K562 (cell line): Measurements from ENCODE around the gene MRAS. TPM values are rescaled to one million over a fixed set of nuclear protein-coding genes. Genes with fewer than 3 reads are reported as not detected.
A peak's percentile ranks its signal among the peaks of the same experiment; 100 is the strongest.

Source experiments
- CBFA2T2 ChIP-seq: fragments of 450-650 bp; conservative IDR thresholded peaks from 2 replicates; pipeline ENCODE4 v1.6.1; 2017; ENCODE audit warnings: mild to moderate bottlenecking
- CHD4 ChIP-seq: fragments of 200-600 bp; sonication (generic); IDR thresholded peaks from 3 replicates; pipeline ENCODE4 v1.6.1; 2012; ENCODE audit warnings: low read depth, mild to moderate bottlenecking, mixed read lengths, low read length, inconsistent platforms; ENCODE audit not compliant: insufficient read depth, insufficient replicate concordance, poor library complexity, severe bottlenecking
- DMBX1 ChIP-seq: fragments of 250-450 bp; sonication (Bioruptor Pico); IDR thresholded peaks from 2 replicates; pipeline ENCODE4 v1.8.0; 2022; ENCODE audit warnings: inconsistent platforms, mild to moderate bottlenecking, moderate library complexity, borderline replicate concordance
- FOXK1 ChIP-seq: sonication (generic); formaldehyde crosslinking; IDR thresholded peaks from 2 replicates; pipeline ENCODE4 v1.8.0; 2022; ENCODE audit warnings: missing genetic modification reagents, mild to moderate bottlenecking, borderline replicate concordance
- GABPB2 ChIP-seq: fragments of 250-450 bp; sonication (Bioruptor Pico); conservative IDR thresholded peaks from 2 replicates; pipeline ENCODE4 v1.5.1; 2021; ENCODE audit warnings: mild to moderate bottlenecking
- HDAC8 ChIP-seq: fragments of 450-650 bp; IDR thresholded peaks from 2 replicates; pipeline ENCODE4 v1.6.1; 2016; ENCODE audit warnings: mild to moderate bottlenecking, missing genetic modification characterization, moderate library complexity, missing compliant biosample characterization
- MLX ChIP-seq, 2 experiments: fragments of 450-650 bp in 1 of 2; sonication (generic) in 1 of 2; formaldehyde crosslinking; conservative IDR thresholded peaks; 2 replicates each; pipeline versions ENCODE4 v1.4.0 to v1.8.1; 2020 to 2022; ENCODE audit warnings: mild to moderate bottlenecking in 1 of 2, missing genetic modification reagents in 1 of 2
- NBN ChIP-seq: fragments of 450-650 bp; IDR thresholded peaks from 2 replicates; pipeline ENCODE4 v1.6.1; 2016; ENCODE audit warnings: low read depth, mild to moderate bottlenecking
- PTTG1 ChIP-seq: fragments of 450-650 bp; IDR thresholded peaks from 2 replicates; pipeline ENCODE4 v1.6.1; 2016; ENCODE audit warnings: low read depth, mild to moderate bottlenecking, missing genetic modification characterization, missing compliant biosample characterization
- RFX5 ChIP-seq: IDR thresholded peaks from 2 replicates; pipeline ENCODE4 v1.6.1; 2011; ENCODE audit warnings: low read depth, mild to moderate bottlenecking, improper control_type of control experiment, low read length
- SNIP1 ChIP-seq: fragments of 450-650 bp; IDR thresholded peaks from 2 replicates; pipeline ENCODE4 v1.7.1; 2017; ENCODE audit warnings: low read depth, mild to moderate bottlenecking
- TRIM25 ChIP-seq: fragments of 450-650 bp; IDR thresholded peaks from 2 replicates; pipeline ENCODE4 v1.7.0; 2016; ENCODE audit warnings: borderline replicate concordance
- ZNF780A ChIP-seq: fragments of 250-450 bp; sonication (Bioruptor Pico); IDR thresholded peaks from 2 replicates; pipeline ENCODE4 v1.5.0; 2021; ENCODE audit warnings: mild to moderate bottlenecking
- polyA plus RNA-seq, 8 experiments: library from polyadenylated mRNA; depleted of rRNA in 4 of 8; stranded (reverse) in 5 of 8; unstranded in 3 of 8; fragments of >200 nt; fragmentation: Nextera tagmentation in 2 of 8; fragmentation: Illumina TruSeq in 1 of 8; extraction: Ambion mirVana in 2 of 8; extraction: Trizol in 1 of 8; gene quantifications; 2 replicates each; pipeline versions ENCODE4 v1.2.1 to v1.2.3, GENCODE V29; 2011 to 2014; ENCODE audit warnings: inconsistent platforms in 1 of 8, missing spikeins in 1 of 8
- total RNA-seq, 7 experiments: library from RNA; depleted of rRNA in 6 of 7; stranded (reverse); fragments of >200 nt in 6 of 7; fragmentation: Illumina TruSeq in 2 of 7; extraction: Trizol in 2 of 7; gene quantifications; 2 replicates each; pipeline versions ENCODE4 v1.2.1 to v1.2.3, GENCODE V29; 2011 to 2021; ENCODE audit warnings: low replicate concordance in 1 of 7
- TF ChIP-seq, protein P1 (sequence below): IDR thresholded peaks from 3 replicates; pipeline ENCODE4 v1.6.1; 2011; ENCODE audit warnings: borderline replicate concordance, mild to moderate bottlenecking; ENCODE audit not compliant: insufficient read length, insufficient read depth
- TF ChIP-seq, protein P2 (sequence below), 2 experiments: fragments of 450-650 bp; IDR thresholded peaks; 2 replicates each; pipeline ENCODE4 v1.6.1; 2016
- TF ChIP-seq, protein P3 (sequence below): fragments of 250-450 bp; sonication (Bioruptor Pico); IDR thresholded peaks from 2 replicates; pipeline ENCODE4 v1.5.0; 2021
- TF ChIP-seq, protein P4 (sequence below): fragments of 250-450 bp; sonication (Bioruptor Pico); IDR thresholded peaks from 2 replicates; pipeline ENCODE4 v1.8.0; 2021; ENCODE audit warnings: moderate library complexity, mild to moderate bottlenecking, inconsistent platforms
- TF ChIP-seq, protein P5 (sequence below): fragments of 250-450 bp; sonication (Bioruptor Pico); IDR thresholded peaks from 2 replicates; pipeline ENCODE4 v1.8.0; 2021; ENCODE audit warnings: mild to moderate bottlenecking, moderate library complexity

The MRAS gene
- total and polyA plus RNA-seq, 9 of the 15 experiments (the other 6 are each of a cell fraction or from before 2014, with no cell fraction given) = 1.5 to 10.0 (median 5.0) TPM

- TF ChIP-seq ZNF780A = no peak
- TF ChIP-seq, protein P1, sequence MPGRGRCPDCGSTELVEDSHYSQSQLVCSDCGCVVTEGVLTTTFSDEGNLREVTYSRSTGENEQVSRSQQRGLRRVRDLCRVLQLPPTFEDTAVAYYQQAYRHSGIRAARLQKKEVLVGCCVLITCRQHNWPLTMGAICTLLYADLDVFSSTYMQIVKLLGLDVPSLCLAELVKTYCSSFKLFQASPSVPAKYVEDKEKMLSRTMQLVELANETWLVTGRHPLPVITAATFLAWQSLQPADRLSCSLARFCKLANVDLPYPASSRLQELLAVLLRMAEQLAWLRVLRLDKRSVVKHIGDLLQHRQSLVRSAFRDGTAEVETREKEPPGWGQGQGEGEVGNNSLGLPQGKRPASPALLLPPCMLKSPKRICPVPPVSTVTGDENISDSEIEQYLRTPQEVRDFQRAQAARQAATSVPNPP = no peak
- no peak for TF ChIP-seq TRIM25
- peak; percentile 55 for TF ChIP-seq CBFA2T2
- no peak for TF ChIP-seq RFX5
- no peak for TF ChIP-seq HDAC8 (tag)
- no peak for TF ChIP-seq GABPB2
- no peak for TF ChIP-seq PTTG1
- no peak for TF ChIP-seq DMBX1
- TF ChIP-seq MLX (CRISPR knock-in tag; conservative IDR thresholded peaks at IDR 0.05) = no peak
- TF ChIP-seq, protein P2, sequence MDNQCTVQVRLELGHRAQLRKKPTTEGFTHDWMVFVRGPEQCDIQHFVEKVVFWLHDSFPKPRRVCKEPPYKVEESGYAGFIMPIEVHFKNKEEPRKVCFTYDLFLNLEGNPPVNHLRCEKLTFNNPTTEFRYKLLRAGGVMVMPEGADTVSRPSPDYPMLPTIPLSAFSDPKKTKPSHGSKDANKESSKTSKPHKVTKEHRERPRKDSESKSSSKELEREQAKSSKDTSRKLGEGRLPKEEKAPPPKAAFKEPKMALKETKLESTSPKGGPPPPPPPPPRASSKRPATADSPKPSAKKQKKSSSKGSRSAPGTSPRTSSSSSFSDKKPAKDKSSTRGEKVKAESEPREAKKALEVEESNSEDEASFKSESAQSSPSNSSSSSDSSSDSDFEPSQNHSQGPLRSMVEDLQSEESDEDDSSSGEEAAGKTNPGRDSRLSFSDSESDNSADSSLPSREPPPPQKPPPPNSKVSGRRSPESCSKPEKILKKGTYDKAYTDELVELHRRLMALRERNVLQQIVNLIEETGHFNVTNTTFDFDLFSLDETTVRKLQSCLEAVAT (IDR thresholded peaks at IDR 0.05) = no peak
- TF ChIP-seq, protein P3, sequence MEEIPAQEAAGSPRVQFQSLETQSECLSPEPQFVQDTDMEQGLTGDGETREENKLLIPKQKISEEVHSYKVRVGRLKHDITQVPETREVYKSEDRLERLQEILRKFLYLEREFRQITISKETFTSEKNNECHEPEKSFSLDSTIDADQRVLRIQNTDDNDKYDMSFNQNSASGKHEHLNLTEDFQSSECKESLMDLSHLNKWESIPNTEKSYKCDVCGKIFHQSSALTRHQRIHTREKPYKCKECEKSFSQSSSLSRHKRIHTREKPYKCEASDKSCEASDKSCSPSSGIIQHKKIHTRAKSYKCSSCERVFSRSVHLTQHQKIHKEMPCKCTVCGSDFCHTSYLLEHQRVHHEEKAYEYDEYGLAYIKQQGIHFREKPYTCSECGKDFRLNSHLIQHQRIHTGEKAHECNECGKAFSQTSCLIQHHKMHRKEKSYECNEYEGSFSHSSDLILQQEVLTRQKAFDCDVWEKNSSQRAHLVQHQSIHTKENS (CRISPR knock-in tag) = no peak
- no peak for TF ChIP-seq SNIP1
- TF ChIP-seq NBN = no peak
- TF ChIP-seq, protein P4, sequence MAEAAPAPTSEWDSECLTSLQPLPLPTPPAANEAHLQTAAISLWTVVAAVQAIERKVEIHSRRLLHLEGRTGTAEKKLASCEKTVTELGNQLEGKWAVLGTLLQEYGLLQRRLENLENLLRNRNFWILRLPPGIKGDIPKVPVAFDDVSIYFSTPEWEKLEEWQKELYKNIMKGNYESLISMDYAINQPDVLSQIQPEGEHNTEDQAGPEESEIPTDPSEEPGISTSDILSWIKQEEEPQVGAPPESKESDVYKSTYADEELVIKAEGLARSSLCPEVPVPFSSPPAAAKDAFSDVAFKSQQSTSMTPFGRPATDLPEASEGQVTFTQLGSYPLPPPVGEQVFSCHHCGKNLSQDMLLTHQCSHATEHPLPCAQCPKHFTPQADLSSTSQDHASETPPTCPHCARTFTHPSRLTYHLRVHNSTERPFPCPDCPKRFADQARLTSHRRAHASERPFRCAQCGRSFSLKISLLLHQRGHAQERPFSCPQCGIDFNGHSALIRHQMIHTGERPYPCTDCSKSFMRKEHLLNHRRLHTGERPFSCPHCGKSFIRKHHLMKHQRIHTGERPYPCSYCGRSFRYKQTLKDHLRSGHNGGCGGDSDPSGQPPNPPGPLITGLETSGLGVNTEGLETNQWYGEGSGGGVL (CRISPR knock-in tag) = no peak
- TF ChIP-seq FOXK1 (CRISPR knock-in tag) = no peak
- no peak for TF ChIP-seq CHD4
- TF ChIP-seq, protein P5, sequence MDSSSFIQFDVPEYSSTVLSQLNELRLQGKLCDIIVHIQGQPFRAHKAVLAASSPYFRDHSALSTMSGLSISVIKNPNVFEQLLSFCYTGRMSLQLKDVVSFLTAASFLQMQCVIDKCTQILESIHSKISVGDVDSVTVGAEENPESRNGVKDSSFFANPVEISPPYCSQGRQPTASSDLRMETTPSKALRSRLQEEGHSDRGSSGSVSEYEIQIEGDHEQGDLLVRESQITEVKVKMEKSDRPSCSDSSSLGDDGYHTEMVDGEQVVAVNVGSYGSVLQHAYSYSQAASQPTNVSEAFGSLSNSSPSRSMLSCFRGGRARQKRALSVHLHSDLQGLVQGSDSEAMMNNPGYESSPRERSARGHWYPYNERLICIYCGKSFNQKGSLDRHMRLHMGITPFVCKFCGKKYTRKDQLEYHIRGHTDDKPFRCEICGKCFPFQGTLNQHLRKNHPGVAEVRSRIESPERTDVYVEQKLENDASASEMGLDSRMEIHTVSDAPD (CRISPR knock-in tag) = no peak
Measured at GRCh38 chr3:138429665-138430064, 81.3 kb downstream of the MRAS start (continued).
